Measurements from ENCODE around the gene ZNF629.

ZNF629 gene

GRCh38 chr16:30805056-30805369, 18.0 kb upstream of the ZNF629 start:
- H3K36me3 Mint-ChIP-seq, result no peaks in the 10 kb centered on the region
- peak overlapping the region; percentile 88 for H3K27ac Mint-ChIP-seq
- ATAC-seq (replicated peaks), result no peak

DNA sequence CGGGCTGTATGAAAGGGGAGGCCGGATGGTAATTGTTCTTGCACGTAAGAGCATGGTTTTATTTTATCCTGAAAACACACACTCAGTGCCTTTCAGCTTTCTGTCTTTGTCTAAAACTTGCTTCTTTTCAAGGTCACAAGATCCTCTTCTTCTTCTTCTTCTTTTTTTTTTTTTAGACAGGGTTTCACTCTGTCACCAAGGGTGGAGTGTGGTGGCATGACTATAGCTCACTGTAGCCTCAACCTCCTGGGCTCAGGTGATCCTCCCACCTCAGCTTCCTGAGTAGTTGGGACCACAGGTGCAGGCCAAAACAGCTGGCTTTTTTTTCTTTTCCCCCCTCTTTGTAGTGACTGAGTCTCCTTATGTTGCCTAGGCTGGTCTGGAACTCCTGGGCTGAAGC, 15.9 kb upstream of the ZNF629 start:
- H3K9me3 Mint-ChIP-seq, result no peaks in the 10 kb centered on the region
- no peak overlapping the region for H3K4me3 Mint-ChIP-seq
- DNase-seq (no peak), ATAC-seq (replicated peaks) (no peak)
- H3K36me3 Mint-ChIP-seq, result no peaks in the 10 kb centered on the region
- H3K27ac Mint-ChIP-seq, result no peak overlapping the region
- H3K27me3 Mint-ChIP-seq, result no peaks in the 10 kb centered on the region
- peaks cover 11 to 32% of the 10 kb centered on the region in 2 donors for H3K4me1 Mint-ChIP-seq

More at GRCh38 chr16:30805056-30805369, 18.0 kb upstream of the ZNF629 start:
- no peak for DNase-seq
- Mint-ChIP-seq H3K4me3 (peak overlapping the region; percentile 86 to 89), H3K9me3 (no peaks in the 10 kb centered on the region), H3K27me3 (no peaks in the 10 kb centered on the region), H3K4me1 (peaks cover 13 to 38% of the 10 kb centered on the region in 2 donors)

- DNase-seq (no peak), ATAC-seq (replicated peaks) (no peak)
- Mint-ChIP-seq H3K4me3 (no peak overlapping the region), H3K9me3 (no peaks in the 10 kb centered on the region), H3K4me1 (peaks cover 0 to under 1% of the 10 kb centered on the region in 2 donors), H3K36me3 (no peaks in the 10 kb centered on the region), H3K27me3 (no peaks in the 10 kb centered on the region), H3K27ac (no peak overlapping the region)
Observed at GRCh38 chr16:30797670-30798309, 10.8 kb upstream of the ZNF629 start.

- Mint-ChIP-seq H3K27ac (no peak overlapping the region), H3K4me3 (no peak overlapping the region)
- ATAC-seq (replicated peaks), result no peak
Observed at GRCh38 chr16:30794634-30795033, 7.6 kb upstream of the ZNF629 start.

DNA sequence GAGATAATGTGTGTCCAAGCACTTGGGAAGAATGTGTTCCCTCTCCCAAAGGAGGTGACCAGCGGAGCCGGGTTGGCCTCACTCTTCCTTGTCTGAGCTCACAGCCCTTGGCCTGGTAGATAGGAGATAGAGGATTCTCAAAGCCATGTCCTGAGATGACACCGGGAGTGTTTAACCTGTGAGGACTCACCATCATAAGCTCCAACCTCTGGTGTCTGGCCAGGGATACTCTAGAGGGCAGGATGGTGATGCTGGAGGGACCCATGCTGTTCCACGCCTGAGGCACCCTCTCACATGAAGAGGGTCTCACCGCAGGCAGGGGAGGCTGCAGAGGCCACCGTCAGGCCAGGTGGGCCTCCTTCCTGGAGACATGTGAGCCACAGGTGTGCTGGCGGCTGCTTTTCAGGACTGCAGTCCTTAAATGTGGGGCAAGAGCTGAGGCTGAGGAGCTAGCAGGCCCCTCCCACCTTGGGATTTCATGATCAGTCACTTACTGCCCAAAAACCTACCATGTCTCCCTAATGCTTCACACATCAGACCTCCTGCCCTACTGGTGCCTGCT, 6.6 kb upstream of the ZNF629 start:
- no peak for DNase-seq
- H3K27me3 Mint-ChIP-seq, result no peaks in the 10 kb centered on the region
- H3K9me3 Mint-ChIP-seq, result no peaks in the 10 kb centered on the region
- no peaks in the 10 kb centered on the region for H3K36me3 Mint-ChIP-seq
- ATAC-seq (replicated peaks), result no peak
- H3K4me1 Mint-ChIP-seq, result no peaks in the 10 kb centered on the region
- no peak overlapping the region for H3K27ac Mint-ChIP-seq
- H3K4me3 Mint-ChIP-seq, result no peak overlapping the region

More at GRCh38 chr16:30794634-30795033, 7.6 kb upstream of the ZNF629 start:
- Mint-ChIP-seq H3K9me3 (no peaks in the 10 kb centered on the region), H3K4me1 (no peaks in the 10 kb centered on the region), H3K36me3 (no peaks in the 10 kb centered on the region), H3K27me3 (no peaks in the 10 kb centered on the region)
- no peak for DNase-seq

DNA sequence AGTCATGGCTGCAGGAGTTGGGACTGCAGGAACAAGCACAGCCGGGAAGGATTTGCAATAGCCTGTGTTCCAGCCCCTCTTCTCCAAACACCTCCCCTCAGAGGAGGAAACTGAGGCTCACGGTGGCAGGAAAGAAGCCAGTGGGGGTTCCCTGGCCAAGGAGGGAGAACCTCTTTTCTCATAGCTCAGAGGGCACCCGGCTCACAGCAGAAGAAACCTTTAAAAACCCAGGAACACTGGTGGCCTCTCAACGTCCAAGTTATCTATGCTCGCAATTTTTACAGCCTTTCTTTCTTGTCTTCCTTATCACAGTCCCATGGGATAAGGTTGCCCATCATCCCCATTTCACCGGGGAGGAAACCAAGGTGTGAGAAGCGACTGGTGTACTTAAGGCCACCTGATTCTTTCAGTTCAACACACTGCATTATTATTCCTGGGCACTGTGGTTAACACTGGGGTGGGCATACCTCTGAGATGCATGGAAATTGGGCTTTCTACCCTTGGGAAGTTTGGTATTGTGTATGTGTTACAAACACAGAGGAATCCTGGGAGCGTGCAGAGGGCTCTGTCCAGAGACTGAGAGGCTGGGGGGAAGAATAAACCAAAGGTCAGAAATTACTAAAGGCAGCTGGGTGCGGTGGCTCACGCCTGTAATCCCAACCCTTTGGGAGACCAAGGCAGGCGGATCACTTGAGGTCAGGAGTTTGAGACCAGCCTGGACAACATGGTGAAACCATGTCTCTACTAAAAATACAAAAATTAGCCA, 791 bp upstream of the ZNF629 start:
- peak overlapping the region; percentile 94 to 98 for H3K4me3 Mint-ChIP-seq
- peak in 1 of 2 donors; percentile 5 for ATAC-seq (replicated peaks)
- peaks cover 8 to 12% of the 10 kb centered on the region in 2 donors for H3K36me3 Mint-ChIP-seq
- no peak for DNase-seq
- peaks cover 17 to 35% of the 10 kb centered on the region in 2 donors for H3K4me1 Mint-ChIP-seq
- peaks cover 0 to 8% of the 10 kb centered on the region in 2 donors for H3K27me3 Mint-ChIP-seq
- H3K9me3 Mint-ChIP-seq, result no peaks in the 10 kb centered on the region
- peak overlapping the region; percentile 25 for H3K27ac Mint-ChIP-seq

GRCh38 chr16:30786115-30786935, 680 bp downstream of the ZNF629 start:
- Mint-ChIP-seq H3K4me1 (peaks cover 17 to 35% of the 10 kb centered on the region in 2 donors), H3K9me3 (no peaks in the 10 kb centered on the region), H3K27ac (peak overlapping the region; percentile 56), H3K27me3 (peaks cover 0 to 8% of the 10 kb centered on the region in 2 donors), H3K36me3 (peaks cover 18 to 24% of the 10 kb centered on the region in 2 donors), H3K4me3 (peak overlapping the region; percentile 94 to 98)
- ATAC-seq (replicated peaks) (peak; percentile 60 to 71), DNase-seq (no peak)

GRCh38 chr16:30785126-30786106, 1.6 kb downstream of the ZNF629 start:
- no peak for ATAC-seq (replicated peaks)
- DNase-seq, result no peak
- no peaks in the 10 kb centered on the region for H3K9me3 Mint-ChIP-seq
- peak overlapping the region; percentile 56 for H3K27ac Mint-ChIP-seq
- peak overlapping the region; percentile 83 to 98 for H3K4me3 Mint-ChIP-seq
- peaks cover 18 to 28% of the 10 kb centered on the region in 2 donors for H3K36me3 Mint-ChIP-seq
- H3K4me1 Mint-ChIP-seq, result peaks cover 17 to 35% of the 10 kb centered on the region in 2 donors
- H3K27me3 Mint-ChIP-seq, result peaks cover 0 to 8% of the 10 kb centered on the region in 2 donors

DNA sequence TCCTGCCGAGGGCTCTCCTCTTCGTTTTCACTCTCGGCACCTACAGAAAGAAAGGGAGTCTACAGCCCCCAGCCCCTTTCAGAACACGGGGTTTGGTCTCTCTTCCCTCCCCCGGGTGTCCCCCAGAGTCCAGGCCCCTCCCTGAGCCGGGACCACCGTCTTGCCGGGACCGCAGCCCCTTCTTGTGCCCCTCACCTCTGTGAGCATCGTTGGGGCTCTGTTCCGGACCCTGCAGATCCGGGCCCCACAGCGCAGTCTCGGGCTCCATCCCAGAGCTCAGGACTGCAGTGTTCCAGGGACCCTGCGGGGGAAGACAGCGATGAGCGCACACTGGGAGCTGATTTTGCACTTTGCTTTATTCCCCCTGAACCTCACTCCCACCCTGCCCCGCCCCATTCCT, 2.8 kb downstream of the ZNF629 start:
- DNase-seq, result no peak
- Mint-ChIP-seq H3K27me3 (peaks cover 0 to 8% of the 10 kb centered on the region in 2 donors), H3K36me3 (peaks cover 20 to 32% of the 10 kb centered on the region in 2 donors), H3K4me3 (no peak overlapping the region), H3K9me3 (no peaks in the 10 kb centered on the region), H3K27ac (no peak overlapping the region), H3K4me1 (peaks cover 17 to 35% of the 10 kb centered on the region in 2 donors)
- no peak for ATAC-seq (replicated peaks)

DNA sequence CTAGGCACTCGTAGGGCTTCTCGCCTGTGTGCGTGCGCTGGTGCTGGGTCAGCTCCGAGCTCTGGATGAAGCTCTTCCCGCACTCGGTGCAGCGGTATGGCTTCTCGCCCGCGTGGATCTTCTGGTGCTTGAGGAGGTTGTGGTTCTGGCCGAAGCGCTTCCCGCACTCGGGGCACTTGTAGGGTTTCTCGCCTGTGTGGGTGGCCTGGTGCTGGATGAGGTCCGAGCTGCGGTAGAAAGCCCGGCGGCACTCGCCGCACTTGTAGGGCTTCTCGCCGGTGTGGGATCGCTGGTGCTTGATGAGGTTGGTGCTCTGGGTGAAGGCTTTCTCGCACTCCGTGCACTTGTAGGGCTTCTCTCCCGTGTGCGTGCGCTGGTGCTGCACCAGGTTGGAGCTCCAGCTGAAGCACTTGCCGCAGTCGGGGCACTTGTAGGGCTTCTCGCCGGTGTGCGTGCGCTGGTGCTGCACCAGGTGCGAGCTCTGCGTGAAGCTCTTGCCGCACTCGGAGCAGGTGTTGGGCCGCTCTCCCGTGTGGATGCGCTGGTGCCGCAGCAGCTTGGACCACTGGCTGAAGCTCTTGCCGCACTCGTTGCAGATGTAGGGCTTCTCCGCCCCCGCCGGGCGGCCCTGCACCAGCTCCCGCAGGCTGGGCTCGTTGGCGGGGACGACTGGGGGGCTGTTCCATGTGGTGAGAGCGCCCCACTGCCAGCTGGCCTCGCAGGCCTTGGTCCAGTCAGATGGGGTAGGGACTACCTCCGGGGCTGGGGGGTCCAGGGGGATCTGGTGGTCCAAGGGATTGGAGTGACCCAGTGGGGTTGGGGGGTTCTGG, 3.5 kb downstream of the ZNF629 start:
- ATAC-seq (replicated peaks) (no peak), DNase-seq (no peak)
- Mint-ChIP-seq H3K27me3 (peaks cover 0 to 8% of the 10 kb centered on the region in 2 donors), H3K36me3 (peaks cover 23 to 39% of the 10 kb centered on the region in 2 donors), H3K9me3 (no peaks in the 10 kb centered on the region), H3K4me3 (no peak overlapping the region), H3K4me1 (peaks cover 17 to 37% of the 10 kb centered on the region in 2 donors), H3K27ac (no peak overlapping the region)

DNA sequence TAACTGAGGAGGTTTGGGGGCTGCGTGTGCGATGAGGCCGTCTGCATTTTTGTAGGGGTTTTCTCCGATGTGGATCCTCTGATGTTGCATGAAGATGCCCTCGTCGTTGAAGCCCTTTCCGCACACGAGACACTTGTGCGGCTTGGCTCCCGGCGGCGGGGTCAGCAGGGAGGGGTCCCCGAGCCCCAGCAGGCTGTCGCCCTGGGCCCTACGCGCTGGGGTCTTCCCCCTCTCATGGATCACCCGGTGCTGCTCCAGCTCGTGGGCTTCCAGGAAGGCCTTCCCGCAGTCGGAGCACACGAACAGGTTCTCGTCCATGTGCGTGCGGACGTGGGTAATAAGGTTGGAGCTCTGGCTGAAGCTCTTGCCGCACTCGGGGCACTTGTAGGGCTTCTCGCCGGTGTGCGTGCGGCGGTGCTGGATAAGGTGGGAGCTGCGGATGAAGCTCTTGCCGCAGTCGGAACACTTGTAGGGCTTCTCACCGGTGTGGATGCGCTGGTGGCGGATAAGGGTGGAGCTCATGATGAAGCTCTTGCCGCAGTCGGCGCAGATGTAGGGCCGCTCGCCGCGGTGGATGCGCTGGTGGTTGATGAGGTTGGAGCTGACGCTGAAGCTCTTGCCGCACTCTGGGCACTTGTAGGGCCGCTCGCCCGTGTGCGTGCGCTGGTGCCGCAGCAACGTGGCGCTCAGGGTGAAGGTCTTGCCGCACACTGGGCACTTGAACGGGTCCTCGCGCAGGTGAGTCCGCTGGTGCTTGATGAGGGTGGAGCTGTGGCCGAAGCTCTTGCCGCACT, 4.3 kb downstream of the ZNF629 start:
- ATAC-seq (replicated peaks) (no peak), DNase-seq (no peak)
- H3K4me3 Mint-ChIP-seq, result no peak overlapping the region
- peaks cover 0 to under 1% of the 10 kb centered on the region in 2 donors for H3K27me3 Mint-ChIP-seq
- H3K36me3 Mint-ChIP-seq, result peaks cover 25 to 41% of the 10 kb centered on the region in 2 donors
- H3K4me1 Mint-ChIP-seq, result peaks cover 16 to 35% of the 10 kb centered on the region in 2 donors
- H3K27ac Mint-ChIP-seq, result no peak overlapping the region
- H3K9me3 Mint-ChIP-seq, result no peaks in the 10 kb centered on the region

GRCh38 chr16:30780549-30780948, 6.5 kb downstream of the ZNF629 start:
- peaks cover 33 to 47% of the 10 kb centered on the region in 2 donors for H3K36me3 Mint-ChIP-seq
- no peak overlapping the region for H3K27ac Mint-ChIP-seq
- no peak for ATAC-seq (replicated peaks)
- H3K9me3 Mint-ChIP-seq, result no peaks in the 10 kb centered on the region
- no peak overlapping the region for H3K4me3 Mint-ChIP-seq
- H3K4me1 Mint-ChIP-seq, result peaks cover 15 to 38% of the 10 kb centered on the region in 2 donors
- H3K27me3 Mint-ChIP-seq, result peaks cover 9 to 11% of the 10 kb centered on the region in 2 donors
- no peak for DNase-seq
